A673 (cell line): Measurements from ENCODE around the gene SLC25A19.

ENCODE experiments used
- EZH2 ChIP-seq: fragments of 200-600 bp; sonication (generic); IDR thresholded peaks from 2 replicates; pipeline ENCODE4 v1.6.1; 2017; ENCODE audit warnings: borderline replicate concordance, low read depth, mild to moderate bottlenecking, mixed read lengths, antibody characterized with exemption, low read length; ENCODE audit not compliant: poor library complexity, severe bottlenecking
- TF ChIP-seq, protein P1 (sequence below): fragments of 300-800, 200-600 bp; sonication (generic); conservative IDR thresholded peaks from 2 replicates; pipeline ENCODE4 v1.5.1; 2017; ENCODE audit warnings: low read depth, mild to moderate bottlenecking, antibody characterized with exemption, low read length, moderate library complexity, mixed read lengths

GRCh38 chr17:75271233-75271954 lies 17.8 kb downstream of the SLC25A19 start:
- TF ChIP-seq, protein P1, sequence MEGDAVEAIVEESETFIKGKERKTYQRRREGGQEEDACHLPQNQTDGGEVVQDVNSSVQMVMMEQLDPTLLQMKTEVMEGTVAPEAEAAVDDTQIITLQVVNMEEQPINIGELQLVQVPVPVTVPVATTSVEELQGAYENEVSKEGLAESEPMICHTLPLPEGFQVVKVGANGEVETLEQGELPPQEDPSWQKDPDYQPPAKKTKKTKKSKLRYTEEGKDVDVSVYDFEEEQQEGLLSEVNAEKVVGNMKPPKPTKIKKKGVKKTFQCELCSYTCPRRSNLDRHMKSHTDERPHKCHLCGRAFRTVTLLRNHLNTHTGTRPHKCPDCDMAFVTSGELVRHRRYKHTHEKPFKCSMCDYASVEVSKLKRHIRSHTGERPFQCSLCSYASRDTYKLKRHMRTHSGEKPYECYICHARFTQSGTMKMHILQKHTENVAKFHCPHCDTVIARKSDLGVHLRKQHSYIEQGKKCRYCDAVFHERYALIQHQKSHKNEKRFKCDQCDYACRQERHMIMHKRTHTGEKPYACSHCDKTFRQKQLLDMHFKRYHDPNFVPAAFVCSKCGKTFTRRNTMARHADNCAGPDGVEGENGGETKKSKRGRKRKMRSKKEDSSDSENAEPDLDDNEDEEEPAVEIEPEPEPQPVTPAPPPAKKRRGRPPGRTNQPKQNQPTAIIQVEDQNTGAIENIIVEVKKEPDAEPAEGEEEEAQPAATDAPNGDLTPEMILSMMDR: peak; percentile 37; the same call in 1 of the 2 replicates
- TF ChIP-seq EZH2: no peak
